ENCODE results near the gene OTOP2. TPM values are rescaled to one million over a fixed set of nuclear protein-coding genes. Genes with fewer than 3 reads are reported as not detected.

The OTOP2 gene
- total and polyA plus RNA-seq, 10 of the 15 experiments (the other 5 are each of a cell fraction or from before 2014, with no cell fraction given): not detected

- TF ChIP-seq NKRF (conservative IDR thresholded peaks at IDR 0.05) (no peak), HDAC6 (IDR thresholded peaks at IDR 0.05; ENCODE audit: unreplicated experiment) (no peak), CBX3 (IDR thresholded peaks at IDR 0.05; ENCODE audit: borderline replicate concordance, low read depth) (no peak), SMARCA5 (IDR thresholded peaks at IDR 0.05) (no peak), STAT1 (conservative IDR thresholded peaks at IDR 0.05) (no peak), ZBED1 (IDR thresholded peaks at IDR 0.05; ENCODE audit: borderline replicate concordance) (no peak)
These were observed 5.2 kb upstream of the OTOP2 start (continued) for GRCh38 chr17:74918906-74919305.

- no TSS peak for BruUV-seq (replicated peaks)
- no peaks in the 10 kb centered on the region for H3K36me3 ChIP-seq (ENCODE audit: control insufficient read depth in 2 of 2, insufficient read depth in 2 of 2, low read length in 1 of 2)
- H3K27me3 ChIP-seq (replicated peaks in 1 of 2; ENCODE audit: control insufficient read depth in 2 of 2, insufficient read depth in 2 of 2, low read length in 1 of 2): peaks cover 10 to 13% of the 10 kb centered on the region in 2 experiments
- ATAC-seq (0 out of 3 replicates have a peak, but pooled peaks have one; percentile 19), DNase-seq (ENCODE audit: low read depth, low spot score) (no peak), FAIRE-seq (no peak)
- H3K9ac ChIP-seq (ENCODE audit: control insufficient read depth, insufficient read depth, low read length): no peak overlapping the region
- no peak overlapping the region for H3K4me3 ChIP-seq
- no peak overlapping the region for H3K4me2 ChIP-seq (ENCODE audit: control insufficient read depth, insufficient read depth)
- RAD21 ChIA-PET (ENCODE audit: unreplicated experiment): interaction anchor here (0.9 to 8.1 kb wide), 6 partner anchors 9 to 128 kb away, joined by 3 to 73 read pairs (median 4); no protein-coding TSS in a partner anchor
- CTCF ChIA-PET: interaction anchor here (0.6 to 12.6 kb wide), 4 partner anchors 12 to 1475 kb away, joined by 3 to 274 read pairs (median 3); no protein-coding TSS in a partner anchor
- no peak overlapping the region for H3K27ac ChIP-seq (ENCODE audit: control insufficient read depth, insufficient read depth)
- in situ Hi-C loops (cut with MboI): loop anchor here (5.0 kb wide), 1 partner anchor 38 kb away; no protein-coding TSS in a partner anchor
- SMC1A ChIA-PET (ENCODE audit: uncharacterized antibody, unreplicated experiment): interaction anchor here (0.5 to 3.0 kb wide), 5 partner anchors 38 to 1438 kb away, joined by 3 to 10 read pairs (median 3); no protein-coding TSS in a partner anchor
- intact Hi-C loops (cut with micrococcal nuclease; ENCODE audit: unreplicated experiment): no loop called here
- no peaks in the 10 kb centered on the region for H4K20me1 ChIP-seq (ENCODE audit: control insufficient read depth, insufficient read depth)
- no peaks in the 10 kb centered on the region for H3K4me1 ChIP-seq (ENCODE audit: control insufficient read depth, insufficient read depth, low read length)
- H3K9me3 ChIP-seq (replicated peaks; ENCODE audit: control insufficient read depth, insufficient read depth, low read length): no peaks in the 10 kb centered on the region
- H2AFZ ChIP-seq (ENCODE audit: control insufficient read depth, low read depth, low read length): no peak overlapping the region
- POLR2A ChIA-PET: no interaction called here
- 66% methylated on average over 57 of the region's 67 CpGs for WGBS (ENCODE audit: insufficient coverage, insufficient replicate concordance, low lambda C conversion rate, missing lambda C conversion rate)
- no peaks in the 10 kb centered on the region for H3K79me2 ChIP-seq (ENCODE audit: control insufficient read depth, insufficient read depth, low read length)
- TF ChIP-seq ZNF384 (IDR thresholded peaks at IDR 0.05; ENCODE audit: borderline replicate concordance, low read depth, low read length) (no peak), RAD21 (IDR thresholded peaks at IDR 0.05; ENCODE audit: insufficient read depth, low read depth, low read length) (peak; percentile 67), CTCF (IDR thresholded peaks at IDR 0.05 in 2 of 3, conservative IDR thresholded peaks at IDR 0.05 in 1 of 3; ENCODE audit: control insufficient read depth in 2 of 3, extremely low read depth in 1 of 3, insufficient read depth in 1 of 3, low read depth in 3 of 3, low read length in 3 of 3) (peak; percentile 31 to 42 (median 42); a peak in 4 of 6 replicates), BACH1 (IDR thresholded peaks at IDR 0.05; ENCODE audit: borderline replicate concordance) (no peak), ELK1 (IDR thresholded peaks at IDR 0.05; ENCODE audit: low read depth, low read length) (no peak), ZSCAN29 (IDR thresholded peaks at IDR 0.05) (no peak), BHLHE40 (IDR thresholded peaks at IDR 0.05; ENCODE audit: borderline replicate concordance in 1 of 2, low read depth in 2 of 2, low read length in 1 of 2) (no peak), FOXK2 (IDR thresholded peaks at IDR 0.05) (no peak), TAF1 (IDR thresholded peaks at IDR 0.05; ENCODE audit: borderline replicate concordance, low read depth, low read length) (no peak), ETV6 (conservative IDR thresholded peaks at IDR 0.05 in 1 of 2, IDR thresholded peaks at IDR 0.05 in 1 of 2; ENCODE audit: borderline replicate concordance in 1 of 2, low read depth in 1 of 2) (no peak)
These were observed 4.4 kb upstream of the OTOP2 start for GRCh38 chr17:74919440-74920305.

All from GM12878 (cell line).